Measurements from ENCODE around the gene AMDHD2.

Gene AMDHD2

DNA sequence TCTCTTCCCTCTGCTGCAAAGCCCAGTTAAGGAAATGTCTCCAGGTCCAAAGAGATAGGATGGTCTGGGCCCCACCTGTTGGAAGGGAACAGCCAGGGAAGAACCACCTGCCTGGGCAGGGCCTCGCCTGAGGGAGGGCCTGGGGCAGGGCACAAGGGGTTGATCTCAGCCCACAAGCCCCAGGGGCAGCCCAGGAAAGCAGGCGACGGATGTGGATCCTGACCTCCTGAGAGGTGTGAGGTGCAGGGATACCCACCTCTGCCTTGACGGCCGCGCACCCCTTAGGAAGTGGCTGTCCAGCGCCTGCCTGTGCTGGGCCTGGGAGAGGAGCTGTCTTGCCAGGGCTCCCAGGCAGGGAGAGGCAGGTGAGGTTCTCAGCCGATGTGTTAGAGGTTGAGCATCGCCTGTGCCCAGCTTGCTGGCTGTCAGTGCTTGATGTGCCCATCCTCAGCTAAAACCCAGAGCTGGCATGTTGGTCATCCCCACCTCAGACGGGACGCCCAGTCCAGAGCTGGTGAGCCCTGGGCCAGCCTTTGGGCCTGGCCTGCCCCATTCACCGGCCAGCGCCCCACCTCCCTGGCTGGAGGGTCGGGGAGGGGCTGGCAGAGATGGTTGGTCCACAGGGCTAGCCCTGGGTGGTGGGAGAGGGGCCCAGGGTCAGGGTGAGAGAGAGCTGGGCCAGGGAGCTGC, 10.6 kb downstream of the AMDHD2 start (continued):
- TF ChIP-seq ZNF518A (tag by site-specific recombination; conservative IDR thresholded peaks at IDR 0.05; ENCODE audit: low read depth) (no peak), ZNF202 (tag by site-specific recombination; IDR thresholded peaks at IDR 0.05; ENCODE audit: borderline replicate concordance) (no peak), ZNF354C (tag by site-specific recombination; IDR thresholded peaks at IDR 0.05; ENCODE audit: borderline replicate concordance, low read depth) (no peak), OVOL3 (tag by site-specific recombination; IDR thresholded peaks at IDR 0.05) (no peak), ZNF510 (tag by site-specific recombination; IDR thresholded peaks at IDR 0.05; ENCODE audit: insufficient replicate concordance) (no peak), ZNF549 (tag by site-specific recombination; IDR thresholded peaks at IDR 0.05) (no peak), ZNF747 (tag by site-specific recombination; IDR thresholded peaks at IDR 0.05) (no peak), SCRT1 (tag by site-specific recombination; IDR thresholded peaks at IDR 0.05; ENCODE audit: borderline replicate concordance) (0 out of 2 replicates have a peak, but pooled peaks have one; percentile 20), PRDM10 (tag by site-specific recombination; IDR thresholded peaks at IDR 0.05) (no peak), SCRT2 (tag by site-specific recombination; IDR thresholded peaks at IDR 0.05) (peak; percentile 80), ZSCAN23 (tag by site-specific recombination; IDR thresholded peaks at IDR 0.05) (no peak), ZNF16 (tag by site-specific recombination; IDR thresholded peaks at IDR 0.05; ENCODE audit: low read depth) (no peak), ZNF112 (tag by site-specific recombination; IDR thresholded peaks at IDR 0.05) (no peak), ZNF138 (tag by site-specific recombination; IDR thresholded peaks at IDR 0.05; ENCODE audit: borderline replicate concordance) (no peak), KLF9 (tag by site-specific recombination; IDR thresholded peaks at IDR 0.05; ENCODE audit: low read depth) (no peak), ZNF580 (tag by site-specific recombination; IDR thresholded peaks at IDR 0.05) (no peak), ZNF2 (tag by site-specific recombination; IDR thresholded peaks at IDR 0.05) (no peak), PBX3 (CRISPR knock-in tag; IDR thresholded peaks at IDR 0.05) (no peak)
- TF ChIP-seq, protein P1, sequence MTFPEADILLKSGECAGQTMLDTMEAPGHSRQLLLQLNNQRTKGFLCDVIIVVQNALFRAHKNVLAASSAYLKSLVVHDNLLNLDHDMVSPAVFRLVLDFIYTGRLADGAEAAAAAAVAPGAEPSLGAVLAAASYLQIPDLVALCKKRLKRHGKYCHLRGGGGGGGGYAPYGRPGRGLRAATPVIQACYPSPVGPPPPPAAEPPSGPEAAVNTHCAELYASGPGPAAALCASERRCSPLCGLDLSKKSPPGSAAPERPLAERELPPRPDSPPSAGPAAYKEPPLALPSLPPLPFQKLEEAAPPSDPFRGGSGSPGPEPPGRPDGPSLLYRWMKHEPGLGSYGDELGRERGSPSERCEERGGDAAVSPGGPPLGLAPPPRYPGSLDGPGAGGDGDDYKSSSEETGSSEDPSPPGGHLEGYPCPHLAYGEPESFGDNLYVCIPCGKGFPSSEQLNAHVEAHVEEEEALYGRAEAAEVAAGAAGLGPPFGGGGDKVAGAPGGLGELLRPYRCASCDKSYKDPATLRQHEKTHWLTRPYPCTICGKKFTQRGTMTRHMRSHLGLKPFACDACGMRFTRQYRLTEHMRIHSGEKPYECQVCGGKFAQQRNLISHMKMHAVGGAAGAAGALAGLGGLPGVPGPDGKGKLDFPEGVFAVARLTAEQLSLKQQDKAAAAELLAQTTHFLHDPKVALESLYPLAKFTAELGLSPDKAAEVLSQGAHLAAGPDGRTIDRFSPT (tag by site-specific recombination; IDR thresholded peaks at IDR 0.05) = peak; percentile 15; the same call in 1 of the 2 replicates
- TF ChIP-seq, protein P2, sequence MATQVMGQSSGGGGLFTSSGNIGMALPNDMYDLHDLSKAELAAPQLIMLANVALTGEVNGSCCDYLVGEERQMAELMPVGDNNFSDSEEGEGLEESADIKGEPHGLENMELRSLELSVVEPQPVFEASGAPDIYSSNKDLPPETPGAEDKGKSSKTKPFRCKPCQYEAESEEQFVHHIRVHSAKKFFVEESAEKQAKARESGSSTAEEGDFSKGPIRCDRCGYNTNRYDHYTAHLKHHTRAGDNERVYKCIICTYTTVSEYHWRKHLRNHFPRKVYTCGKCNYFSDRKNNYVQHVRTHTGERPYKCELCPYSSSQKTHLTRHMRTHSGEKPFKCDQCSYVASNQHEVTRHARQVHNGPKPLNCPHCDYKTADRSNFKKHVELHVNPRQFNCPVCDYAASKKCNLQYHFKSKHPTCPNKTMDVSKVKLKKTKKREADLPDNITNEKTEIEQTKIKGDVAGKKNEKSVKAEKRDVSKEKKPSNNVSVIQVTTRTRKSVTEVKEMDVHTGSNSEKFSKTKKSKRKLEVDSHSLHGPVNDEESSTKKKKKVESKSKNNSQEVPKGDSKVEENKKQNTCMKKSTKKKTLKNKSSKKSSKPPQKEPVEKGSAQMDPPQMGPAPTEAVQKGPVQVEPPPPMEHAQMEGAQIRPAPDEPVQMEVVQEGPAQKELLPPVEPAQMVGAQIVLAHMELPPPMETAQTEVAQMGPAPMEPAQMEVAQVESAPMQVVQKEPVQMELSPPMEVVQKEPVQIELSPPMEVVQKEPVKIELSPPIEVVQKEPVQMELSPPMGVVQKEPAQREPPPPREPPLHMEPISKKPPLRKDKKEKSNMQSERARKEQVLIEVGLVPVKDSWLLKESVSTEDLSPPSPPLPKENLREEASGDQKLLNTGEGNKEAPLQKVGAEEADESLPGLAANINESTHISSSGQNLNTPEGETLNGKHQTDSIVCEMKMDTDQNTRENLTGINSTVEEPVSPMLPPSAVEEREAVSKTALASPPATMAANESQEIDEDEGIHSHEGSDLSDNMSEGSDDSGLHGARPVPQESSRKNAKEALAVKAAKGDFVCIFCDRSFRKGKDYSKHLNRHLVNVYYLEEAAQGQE (tag by site-specific recombination; IDR thresholded peaks at IDR 0.05) = peak; percentile 66; the same call in 1 of the 2 replicates
- TF ChIP-seq, protein P3, sequence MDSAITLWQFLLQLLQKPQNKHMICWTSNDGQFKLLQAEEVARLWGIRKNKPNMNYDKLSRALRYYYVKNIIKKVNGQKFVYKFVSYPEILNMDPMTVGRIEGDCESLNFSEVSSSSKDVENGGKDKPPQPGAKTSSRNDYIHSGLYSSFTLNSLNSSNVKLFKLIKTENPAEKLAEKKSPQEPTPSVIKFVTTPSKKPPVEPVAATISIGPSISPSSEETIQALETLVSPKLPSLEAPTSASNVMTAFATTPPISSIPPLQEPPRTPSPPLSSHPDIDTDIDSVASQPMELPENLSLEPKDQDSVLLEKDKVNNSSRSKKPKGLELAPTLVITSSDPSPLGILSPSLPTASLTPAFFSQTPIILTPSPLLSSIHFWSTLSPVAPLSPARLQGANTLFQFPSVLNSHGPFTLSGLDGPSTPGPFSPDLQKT (IDR thresholded peaks at IDR 0.05; ENCODE audit: borderline replicate concordance, low read depth, low read length) = no peak
